ENCODE results near the gene RETNLB.

Gene RETNLB

GRCh38 chr3:108713816-108714215 lies 43.4 kb downstream of the RETNLB start:
- CTCF ChIA-PET: no interaction called here
- POLR2A ChIA-PET: no interaction called here
- TF ChIP-seq CTCF (IDR thresholded peaks at IDR 0.05; ENCODE audit: control extremely low read depth, extremely low read depth, low read depth, missing control alignments): no peak
- no peak for DNase-seq (ENCODE audit: extremely low spot score)

GRCh38 chr3:108713009-108713516 lies 44.1 kb downstream of the RETNLB start:
- TF ChIP-seq CTCF (IDR thresholded peaks at IDR 0.05; ENCODE audit: control extremely low read depth, extremely low read depth, low read depth, missing control alignments): no peak
- ChIA-PET POLR2A (no interaction called here), CTCF (no interaction called here)
- DNase-seq (ENCODE audit: extremely low spot score): no peak

All from GM10248 (cell line).